OCI-LY1 (cell line): ENCODE results near the gene NOXA1.

ENCODE experiments used
- EZH2 ChIP-seq: fragments of 200-600 bp; sonication (generic), shearing (Covaris generic); IDR thresholded peaks from 2 replicates; pipeline ENCODE4 v1.8.0; 2017; ENCODE audit warnings: borderline replicate concordance, mixed run types, mild to moderate bottlenecking, antibody characterized with exemption, low read length, moderate library complexity, mixed read lengths
- TF ChIP-seq, protein P1 (sequence below): fragments of 200-600 bp; sonication (generic), shearing (Covaris generic); IDR thresholded peaks from 2 replicates; pipeline ENCODE4 v1.5.1; 2017; ENCODE audit warnings: mild to moderate bottlenecking, antibody characterized with exemption, low read length, moderate library complexity, mixed read lengths

DNA sequence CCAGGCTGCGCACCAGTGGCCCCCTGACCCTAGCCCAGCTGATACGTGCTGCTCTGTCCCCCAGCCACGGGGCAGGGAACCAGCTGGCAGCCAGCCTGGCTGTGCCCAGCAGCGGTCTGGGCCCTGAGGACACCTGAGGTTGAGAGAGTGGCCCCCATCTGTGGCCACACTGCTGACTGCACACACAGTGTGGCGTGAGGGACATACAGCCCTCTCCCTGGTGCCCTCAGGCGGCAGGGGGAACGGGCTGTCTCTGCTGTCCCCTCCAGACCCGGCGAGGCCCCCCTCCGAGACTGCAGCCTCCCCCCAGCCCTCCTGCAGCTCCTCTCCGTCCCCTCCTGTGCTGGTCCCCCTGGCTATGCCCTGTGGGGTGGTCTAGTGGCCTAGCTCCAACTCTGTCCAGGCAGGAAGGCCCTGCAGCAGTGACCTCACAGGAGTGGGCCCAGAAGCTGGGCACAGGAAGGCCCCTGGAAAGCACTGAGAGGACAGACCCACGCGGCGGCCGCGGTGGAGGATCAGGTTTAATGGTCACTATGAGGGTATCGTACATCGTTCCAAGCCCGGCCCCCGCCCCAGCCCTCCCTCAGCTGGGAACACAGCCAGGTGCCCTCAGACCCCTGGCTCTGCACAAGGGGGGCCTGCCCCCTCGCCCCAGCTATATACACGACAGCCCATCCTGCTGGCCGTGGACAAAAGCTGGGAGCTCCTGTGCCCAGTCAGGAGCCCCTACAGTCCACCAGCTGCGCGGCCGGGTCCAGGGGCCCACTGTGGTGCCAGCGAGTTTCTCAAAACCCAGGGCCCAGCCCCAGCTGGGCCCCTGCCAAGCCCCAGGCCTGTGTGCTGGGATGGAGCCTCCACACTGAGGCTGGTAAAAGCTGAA lies 24.8 kb downstream of the NOXA1 start:
- TF ChIP-seq, protein P1, sequence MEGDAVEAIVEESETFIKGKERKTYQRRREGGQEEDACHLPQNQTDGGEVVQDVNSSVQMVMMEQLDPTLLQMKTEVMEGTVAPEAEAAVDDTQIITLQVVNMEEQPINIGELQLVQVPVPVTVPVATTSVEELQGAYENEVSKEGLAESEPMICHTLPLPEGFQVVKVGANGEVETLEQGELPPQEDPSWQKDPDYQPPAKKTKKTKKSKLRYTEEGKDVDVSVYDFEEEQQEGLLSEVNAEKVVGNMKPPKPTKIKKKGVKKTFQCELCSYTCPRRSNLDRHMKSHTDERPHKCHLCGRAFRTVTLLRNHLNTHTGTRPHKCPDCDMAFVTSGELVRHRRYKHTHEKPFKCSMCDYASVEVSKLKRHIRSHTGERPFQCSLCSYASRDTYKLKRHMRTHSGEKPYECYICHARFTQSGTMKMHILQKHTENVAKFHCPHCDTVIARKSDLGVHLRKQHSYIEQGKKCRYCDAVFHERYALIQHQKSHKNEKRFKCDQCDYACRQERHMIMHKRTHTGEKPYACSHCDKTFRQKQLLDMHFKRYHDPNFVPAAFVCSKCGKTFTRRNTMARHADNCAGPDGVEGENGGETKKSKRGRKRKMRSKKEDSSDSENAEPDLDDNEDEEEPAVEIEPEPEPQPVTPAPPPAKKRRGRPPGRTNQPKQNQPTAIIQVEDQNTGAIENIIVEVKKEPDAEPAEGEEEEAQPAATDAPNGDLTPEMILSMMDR = no peak
- no peak for TF ChIP-seq EZH2
